ENCODE data around the gene XXYLT1. TPM values are rescaled to one million over a fixed set of nuclear protein-coding genes. Genes with fewer than 3 reads are reported as not detected.

XXYLT1 gene
- total RNA-seq, 2 donors from 2014 or later: 1.3 to 4.2 TPM

DNA sequence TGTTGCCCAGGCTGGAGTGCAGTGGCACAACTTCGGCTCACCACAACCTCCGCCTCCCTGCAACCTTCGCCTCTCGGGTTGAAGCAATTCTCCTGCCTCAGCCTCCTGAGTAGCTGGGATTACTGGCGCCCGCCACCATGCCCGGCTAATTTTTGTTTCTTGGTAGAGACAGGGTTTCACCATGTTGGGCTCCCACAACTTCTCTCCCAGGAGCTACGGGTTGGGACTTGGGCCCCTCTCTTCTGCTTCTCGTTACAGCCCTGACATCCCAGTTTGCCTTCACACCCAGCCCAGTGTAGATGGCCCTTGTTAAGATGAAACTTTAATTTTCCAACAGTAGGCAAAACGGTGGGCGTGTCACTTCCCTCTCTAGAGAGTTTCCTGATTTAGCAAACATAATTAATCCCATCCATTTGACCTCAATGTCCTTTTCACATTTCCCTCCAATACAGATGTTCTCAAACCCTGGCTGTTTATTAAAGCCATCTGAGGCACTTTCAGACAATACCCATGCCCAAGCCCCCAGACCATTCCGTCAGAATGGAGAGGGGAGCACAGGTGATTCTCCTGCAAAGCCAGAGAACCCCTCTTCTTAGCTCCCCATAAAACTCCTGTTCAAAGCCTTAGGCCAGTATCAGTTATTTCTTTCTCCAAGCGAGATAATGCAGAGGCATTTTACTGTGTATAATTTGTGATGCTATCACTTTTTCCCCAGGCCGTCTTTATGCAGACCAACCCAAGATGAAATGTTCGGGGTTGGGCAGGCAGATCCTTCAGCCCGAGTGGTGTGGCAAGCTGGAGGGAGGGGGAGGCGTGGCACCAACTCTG is 245.7 kb downstream of the XXYLT1 start:
- H3K4me3 ChIP-seq: no peak overlapping the region
- TF ChIP-seq, protein P1, sequence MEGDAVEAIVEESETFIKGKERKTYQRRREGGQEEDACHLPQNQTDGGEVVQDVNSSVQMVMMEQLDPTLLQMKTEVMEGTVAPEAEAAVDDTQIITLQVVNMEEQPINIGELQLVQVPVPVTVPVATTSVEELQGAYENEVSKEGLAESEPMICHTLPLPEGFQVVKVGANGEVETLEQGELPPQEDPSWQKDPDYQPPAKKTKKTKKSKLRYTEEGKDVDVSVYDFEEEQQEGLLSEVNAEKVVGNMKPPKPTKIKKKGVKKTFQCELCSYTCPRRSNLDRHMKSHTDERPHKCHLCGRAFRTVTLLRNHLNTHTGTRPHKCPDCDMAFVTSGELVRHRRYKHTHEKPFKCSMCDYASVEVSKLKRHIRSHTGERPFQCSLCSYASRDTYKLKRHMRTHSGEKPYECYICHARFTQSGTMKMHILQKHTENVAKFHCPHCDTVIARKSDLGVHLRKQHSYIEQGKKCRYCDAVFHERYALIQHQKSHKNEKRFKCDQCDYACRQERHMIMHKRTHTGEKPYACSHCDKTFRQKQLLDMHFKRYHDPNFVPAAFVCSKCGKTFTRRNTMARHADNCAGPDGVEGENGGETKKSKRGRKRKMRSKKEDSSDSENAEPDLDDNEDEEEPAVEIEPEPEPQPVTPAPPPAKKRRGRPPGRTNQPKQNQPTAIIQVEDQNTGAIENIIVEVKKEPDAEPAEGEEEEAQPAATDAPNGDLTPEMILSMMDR (IDR thresholded peaks at IDR 0.05): no peak
- no peak for TF ChIP-seq POLR2A (IDR thresholded peaks at IDR 0.05)
- H3K27me3 ChIP-seq: no peaks in the 10 kb centered on the region
- ATAC-seq (no peak), DNase-seq (no peak)
- no peaks in the 10 kb centered on the region for H3K36me3 ChIP-seq (replicated peaks in 1 of 2; ENCODE audit: insufficient read depth in 1 of 2, low read depth in 2 of 2)
- intact Hi-C loops (cut with DNase I): no loop called here
- H3K4me1 ChIP-seq: no peaks in the 10 kb centered on the region
- H3K9me3 ChIP-seq: no peaks in the 10 kb centered on the region
- 79% methylated on average over 17 of the region's 17 CpGs for WGBS, 2 donors
- H3K27ac ChIP-seq: no peak overlapping the region

DNA sequence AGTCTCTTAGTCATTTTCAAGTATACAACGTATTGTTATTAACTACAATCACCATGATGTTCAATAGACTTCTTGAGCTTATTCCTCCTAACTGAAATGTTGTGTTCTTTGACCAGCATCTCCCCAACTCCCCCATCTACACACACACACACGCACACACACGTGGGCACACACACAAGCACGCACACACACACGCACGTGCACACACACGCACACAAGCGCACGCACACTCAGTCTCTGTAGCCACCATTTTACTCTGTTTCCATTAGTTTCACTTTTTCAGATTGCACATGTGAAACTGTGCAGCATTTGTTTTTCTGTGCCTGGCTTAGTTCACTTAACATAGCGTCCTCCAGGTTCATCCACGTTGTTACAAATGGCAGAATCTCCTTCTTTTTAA is 247.0 kb downstream of the XXYLT1 start:
- WGBS, 2 donors: 87 to 89% methylated on average over 11 of the region's 11 CpGs
- Histone ChIP-seq H3K4me1 (no peaks in the 10 kb centered on the region), H3K9me3 (no peaks in the 10 kb centered on the region), H3K27me3 (no peaks in the 10 kb centered on the region), H3K36me3 (replicated peaks in 1 of 2; ENCODE audit: insufficient read depth in 1 of 2, low read depth in 2 of 2) (no peaks in the 10 kb centered on the region), H3K27ac (no peak overlapping the region), H3K4me3 (no peak overlapping the region)
- DNase-seq (no peak), ATAC-seq (no peak)
- intact Hi-C loops (cut with DNase I): no loop called here
- no peak for TF ChIP-seq POLR2A (IDR thresholded peaks at IDR 0.05)
- TF ChIP-seq, protein P1 (IDR thresholded peaks at IDR 0.05): no peak

DNA sequence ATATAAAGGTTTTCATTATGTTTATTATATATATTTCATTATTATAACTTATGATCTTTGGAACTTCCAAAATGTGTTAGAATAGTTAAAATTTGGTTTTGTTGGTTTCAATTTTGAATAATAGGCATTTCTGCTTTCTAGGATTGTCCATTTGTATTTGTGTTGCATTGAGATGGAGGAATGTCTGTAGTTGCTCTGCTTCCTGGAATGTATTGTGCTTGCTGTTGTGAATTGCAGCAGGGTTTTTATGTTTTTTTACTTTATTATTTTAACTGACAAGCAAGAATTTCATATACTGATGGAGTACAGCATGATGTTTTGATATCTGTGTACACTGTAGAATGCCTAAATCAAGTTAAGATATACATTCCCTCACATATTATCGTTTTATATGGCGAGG is 247.4 kb downstream of the XXYLT1 start:
- intact Hi-C loops (cut with DNase I): no loop called here
- Histone ChIP-seq H3K9me3 (no peaks in the 10 kb centered on the region), H3K36me3 (replicated peaks in 1 of 2; ENCODE audit: insufficient read depth in 1 of 2, low read depth in 2 of 2) (no peaks in the 10 kb centered on the region), H3K27me3 (no peaks in the 10 kb centered on the region), H3K27ac (no peak overlapping the region), H3K4me1 (no peaks in the 10 kb centered on the region), H3K4me3 (no peak overlapping the region)
- 28 to 33% methylated on average over 2 of the region's 2 CpGs for WGBS, 2 donors
- ATAC-seq: no peak
- DNase-seq: no peak
- TF ChIP-seq POLR2A (IDR thresholded peaks at IDR 0.05): no peak
- TF ChIP-seq, protein P1 (IDR thresholded peaks at IDR 0.05): no peak

DNA sequence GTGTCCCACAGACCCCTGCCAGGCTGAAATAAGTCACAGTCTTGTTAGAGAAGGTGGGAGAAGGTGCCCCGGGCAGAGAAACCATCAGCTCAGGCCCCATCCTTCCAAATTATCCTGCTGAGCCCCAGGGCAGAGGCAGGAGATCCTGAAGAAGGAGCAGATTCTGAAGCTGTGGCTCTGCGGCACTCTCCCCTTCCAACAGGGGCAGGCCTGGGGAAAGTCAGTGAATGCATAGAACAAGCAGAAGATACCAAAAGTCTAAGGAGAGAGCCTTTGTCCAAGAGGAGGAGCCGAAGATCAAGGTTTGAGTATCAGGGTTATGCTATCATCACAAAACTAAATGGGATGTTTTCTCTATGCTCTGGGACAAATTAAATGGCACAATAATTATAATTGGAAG is 249.3 kb downstream of the XXYLT1 start:
- no peak for TF ChIP-seq POLR2A (IDR thresholded peaks at IDR 0.05)
- TF ChIP-seq, protein P1 (IDR thresholded peaks at IDR 0.05): no peak
- H3K36me3 ChIP-seq (replicated peaks in 1 of 2; ENCODE audit: insufficient read depth in 1 of 2, low read depth in 2 of 2): no peaks in the 10 kb centered on the region
- no peaks in the 10 kb centered on the region for H3K27me3 ChIP-seq
- no peak overlapping the region for H3K27ac ChIP-seq
- no peak for DNase-seq
- H3K4me1 ChIP-seq: no peaks in the 10 kb centered on the region
- no peak for ATAC-seq
- intact Hi-C loops (cut with DNase I): no loop called here
- H3K9me3 ChIP-seq: no peaks in the 10 kb centered on the region
- no peak overlapping the region for H3K4me3 ChIP-seq
- 73 to 87% methylated on average over 3 of the region's 3 CpGs for WGBS, 2 donors

DNA sequence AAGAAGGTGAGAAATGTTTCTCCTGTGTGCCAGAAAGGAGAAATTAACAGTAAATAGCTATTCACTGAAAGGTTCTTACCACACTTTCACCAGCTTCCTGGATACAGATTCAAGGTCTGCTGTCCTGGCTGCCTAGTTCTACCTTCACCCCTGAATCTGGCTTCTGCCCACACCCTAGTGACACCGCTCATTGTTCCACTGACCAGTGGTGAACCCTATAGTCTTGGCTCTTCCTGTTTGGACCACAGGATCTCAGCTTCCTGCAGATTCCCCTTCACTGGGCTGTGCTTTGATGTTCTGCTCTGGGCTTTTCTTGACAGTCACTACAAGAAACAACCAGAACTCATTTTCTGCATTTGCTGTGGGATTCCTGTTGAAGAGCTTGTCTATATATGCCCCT is 250.0 kb downstream of the XXYLT1 start:
- H3K4me1 ChIP-seq: no peaks in the 10 kb centered on the region
- H3K27ac ChIP-seq: no peak overlapping the region
- intact Hi-C loops (cut with DNase I): no loop called here
- ATAC-seq (no peak), DNase-seq (no peak)
- WGBS, 2 donors: 93 to 100% methylated on average over 1 of the region's 1 CpG
- no peaks in the 10 kb centered on the region for H3K9me3 ChIP-seq
- TF ChIP-seq, protein P1 (IDR thresholded peaks at IDR 0.05): no peak
- no peak for TF ChIP-seq POLR2A (IDR thresholded peaks at IDR 0.05)
- no peak overlapping the region for H3K4me3 ChIP-seq
- H3K36me3 ChIP-seq (replicated peaks in 1 of 2; ENCODE audit: insufficient read depth in 1 of 2, low read depth in 2 of 2): no peaks in the 10 kb centered on the region
- H3K27me3 ChIP-seq: no peaks in the 10 kb centered on the region
